ENCODE data around the gene CCDC88A. TPM values are rescaled to one million over a fixed set of nuclear protein-coding genes. Genes with fewer than 3 reads are reported as not detected.

Gene CCDC88A
- total and polyA plus RNA-seq, 2 experiments from 2014 or later: 144 to 169 TPM

DNA sequence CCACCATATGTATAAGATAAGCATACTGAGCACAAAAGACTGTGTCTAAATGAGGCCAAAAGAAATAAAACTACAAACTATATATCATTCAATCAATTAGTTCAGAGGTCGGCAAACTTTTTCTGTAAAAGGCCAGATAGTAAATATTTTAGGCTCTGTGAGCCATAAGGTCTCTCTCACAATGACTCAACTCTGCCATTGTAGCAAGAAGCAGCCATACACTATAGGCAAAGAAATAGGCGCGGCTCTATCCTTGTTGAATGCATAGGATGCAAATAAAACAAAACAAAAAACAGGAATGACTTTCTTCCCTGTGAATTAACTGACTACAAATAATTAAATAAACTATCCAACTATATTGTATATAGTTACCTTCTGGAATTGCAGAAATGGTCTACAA lies 8.6 kb upstream of the CCDC88A start:
- no peak overlapping the region for H2AFZ ChIP-seq
- H3K27ac Mint-ChIP-seq: no peak overlapping the region
- 0 out of 3 replicates have a peak, but pooled peaks cover 2% of the 10 kb centered on the region for H3K4me1 Mint-ChIP-seq
- H3K9me3 Mint-ChIP-seq: no peaks in the 10 kb centered on the region
- H3K4me2 ChIP-seq: no peak overlapping the region
- no peak for ATAC-seq
- H3K79me2 ChIP-seq (replicated peaks; ENCODE audit: insufficient read depth): no peaks in the 10 kb centered on the region
- no peaks in the 10 kb centered on the region for H3K9me2 ChIP-seq (ENCODE audit: insufficient read depth)
- no peak overlapping the region for H3K4me3 Mint-ChIP-seq
- no peaks in the 10 kb centered on the region for H3K4me1 ChIP-seq (ENCODE audit: insufficient read depth)
- no peaks in the 10 kb centered on the region for H4K20me1 ChIP-seq (replicated peaks; ENCODE audit: insufficient read depth)
- H3K4me3 ChIP-seq: no peak overlapping the region
- no peaks in the 10 kb centered on the region for H3F3A ChIP-seq (replicated peaks; ENCODE audit: low read depth)
- no peaks in the 10 kb centered on the region for H3K36me3 Mint-ChIP-seq (ENCODE audit: low read depth)
- no peak overlapping the region for H3K27ac ChIP-seq (ENCODE audit: low read depth)
- TF ChIP-seq NANOG (IDR thresholded peaks at IDR 0.05; ENCODE audit: borderline replicate concordance) (no peak), CREB1 (CRISPR knock-in tag; IDR thresholded peaks at IDR 0.05; ENCODE audit: low read depth) (no peak), EZH2phosphoT487 (IDR thresholded peaks at IDR 0.05; ENCODE audit: unreplicated experiment) (no peak), ZNF331 (CRISPR knock-in tag; IDR thresholded peaks at IDR 0.05; ENCODE audit: low read depth) (no peak), EZH2 (IDR thresholded peaks at IDR 0.05; ENCODE audit: low read depth, unreplicated experiment) (no peak), ZNF114 (CRISPR knock-in tag; IDR thresholded peaks at IDR 0.05) (no peak), REST (IDR thresholded peaks at IDR 0.05; ENCODE audit: unreplicated experiment) (no peak)
- TF ChIP-seq, protein P1, sequence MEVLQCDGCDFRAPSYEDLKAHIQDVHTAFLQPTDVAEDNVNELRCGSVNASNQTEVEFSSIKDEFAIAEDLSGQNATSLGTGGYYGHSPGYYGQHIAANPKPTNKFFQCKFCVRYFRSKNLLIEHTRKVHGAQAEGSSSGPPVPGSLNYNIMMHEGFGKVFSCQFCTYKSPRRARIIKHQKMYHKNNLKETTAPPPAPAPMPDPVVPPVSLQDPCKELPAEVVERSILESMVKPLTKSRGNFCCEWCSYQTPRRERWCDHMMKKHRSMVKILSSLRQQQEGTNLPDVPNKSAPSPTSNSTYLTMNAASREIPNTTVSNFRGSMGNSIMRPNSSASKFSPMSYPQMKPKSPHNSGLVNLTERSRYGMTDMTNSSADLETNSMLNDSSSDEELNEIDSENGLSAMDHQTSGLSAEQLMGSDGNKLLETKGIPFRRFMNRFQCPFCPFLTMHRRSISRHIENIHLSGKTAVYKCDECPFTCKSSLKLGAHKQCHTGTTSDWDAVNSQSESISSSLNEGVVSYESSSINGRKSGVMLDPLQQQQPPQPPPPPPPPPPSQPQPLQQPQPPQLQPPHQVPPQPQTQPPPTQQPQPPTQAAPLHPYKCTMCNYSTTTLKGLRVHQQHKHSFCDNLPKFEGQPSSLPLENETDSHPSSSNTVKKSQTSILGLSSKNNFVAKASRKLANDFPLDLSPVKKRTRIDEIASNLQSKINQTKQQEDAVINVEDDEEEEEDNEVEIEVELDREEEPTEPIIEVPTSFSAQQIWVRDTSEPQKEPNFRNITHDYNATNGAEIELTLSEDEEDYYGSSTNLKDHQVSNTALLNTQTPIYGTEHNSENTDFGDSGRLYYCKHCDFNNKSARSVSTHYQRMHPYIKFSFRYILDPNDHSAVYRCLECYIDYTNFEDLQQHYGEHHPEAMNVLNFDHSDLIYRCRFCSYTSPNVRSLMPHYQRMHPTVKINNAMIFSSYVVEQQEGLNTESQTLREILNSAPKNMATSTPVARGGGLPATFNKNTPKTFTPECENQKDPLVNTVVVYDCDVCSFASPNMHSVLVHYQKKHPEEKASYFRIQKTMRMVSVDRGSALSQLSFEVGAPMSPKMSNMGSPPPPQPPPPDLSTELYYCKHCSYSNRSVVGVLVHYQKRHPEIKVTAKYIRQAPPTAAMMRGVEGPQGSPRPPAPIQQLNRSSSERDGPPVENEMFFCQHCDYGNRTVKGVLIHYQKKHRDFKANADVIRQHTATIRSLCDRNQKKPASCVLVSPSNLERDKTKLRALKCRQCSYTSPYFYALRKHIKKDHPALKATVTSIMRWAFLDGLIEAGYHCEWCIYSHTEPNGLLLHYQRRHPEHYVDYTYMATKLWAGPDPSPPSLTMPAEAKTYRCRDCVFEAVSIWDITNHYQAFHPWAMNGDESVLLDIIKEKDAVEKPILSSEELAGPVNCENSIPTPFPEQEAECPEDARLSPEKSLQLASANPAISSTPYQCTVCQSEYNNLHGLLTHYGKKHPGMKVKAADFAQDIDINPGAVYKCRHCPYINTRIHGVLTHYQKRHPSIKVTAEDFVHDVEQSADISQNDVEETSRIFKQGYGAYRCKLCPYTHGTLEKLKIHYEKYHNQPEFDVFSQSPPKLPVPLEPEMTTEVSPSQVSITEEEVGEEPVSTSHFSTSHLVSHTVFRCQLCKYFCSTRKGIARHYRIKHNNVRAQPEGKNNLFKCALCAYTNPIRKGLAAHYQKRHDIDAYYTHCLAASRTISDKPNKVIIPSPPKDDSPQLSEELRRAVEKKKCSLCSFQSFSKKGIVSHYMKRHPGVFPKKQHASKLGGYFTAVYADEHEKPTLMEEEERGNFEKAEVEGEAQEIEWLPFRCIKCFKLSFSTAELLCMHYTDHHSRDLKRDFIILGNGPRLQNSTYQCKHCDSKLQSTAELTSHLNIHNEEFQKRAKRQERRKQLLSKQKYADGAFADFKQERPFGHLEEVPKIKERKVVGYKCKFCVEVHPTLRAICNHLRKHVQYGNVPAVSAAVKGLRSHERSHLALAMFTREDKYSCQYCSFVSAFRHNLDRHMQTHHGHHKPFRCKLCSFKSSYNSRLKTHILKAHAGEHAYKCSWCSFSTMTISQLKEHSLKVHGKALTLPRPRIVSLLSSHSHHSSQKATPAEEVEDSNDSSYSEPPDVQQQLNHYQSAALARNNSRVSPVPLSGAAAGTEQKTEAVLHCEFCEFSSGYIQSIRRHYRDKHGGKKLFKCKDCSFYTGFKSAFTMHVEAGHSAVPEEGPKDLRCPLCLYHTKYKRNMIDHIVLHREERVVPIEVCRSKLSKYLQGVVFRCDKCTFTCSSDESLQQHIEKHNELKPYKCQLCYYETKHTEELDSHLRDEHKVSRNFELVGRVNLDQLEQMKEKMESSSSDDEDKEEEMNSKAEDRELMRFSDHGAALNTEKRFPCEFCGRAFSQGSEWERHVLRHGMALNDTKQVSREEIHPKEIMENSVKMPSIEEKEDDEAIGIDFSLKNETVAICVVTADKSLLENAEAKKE (CRISPR knock-in tag; IDR thresholded peaks at IDR 0.05): no peak
- DNase-seq (ENCODE audit: low spot score): no peak
- no peaks in the 10 kb centered on the region for H3K27me3 ChIP-seq (ENCODE audit: insufficient read depth)
- H3K36me3 ChIP-seq (ENCODE audit: insufficient read depth): no peaks in the 10 kb centered on the region
- H3K27me3 Mint-ChIP-seq (ENCODE audit: insufficient read depth, low read depth, poor library complexity): peaks cover 4% of the 10 kb centered on the region
